Transverse colon (tissue), 4 donors: Measurements from ENCODE around the gene CDO1. TPM values are rescaled to one million over a fixed set of nuclear protein-coding genes. Genes with fewer than 3 reads are reported as not detected.

Experiments used
- DNase-seq: peaks from one replicate; pipeline ENCODE4 v3.0.0-alpha.2; 2019
- H3K27ac ChIP-seq, 4 donors: fragments of 200-600 bp; sonication (generic); 2 replicates each; pipeline ENCODE4 v1.5.1; 2016 to 2018; ENCODE audit warnings: inconsistent platforms in 4 of 4
- H3K27me3 ChIP-seq: fragments of 200-600 bp; sonication (generic); 2 replicates; pipeline ENCODE4 v1.5.1; 2017; ENCODE audit warnings: inconsistent platforms
- H3K36me3 ChIP-seq, 4 donors: fragments of 200-600 bp; sonication (generic); 2 replicates each; pipeline ENCODE4 v1.5.1; 2017 to 2019; ENCODE audit warnings: inconsistent platforms in 4 of 4
- H3K4me1 ChIP-seq, 4 donors: fragments of 200-600 bp; sonication (generic); 2 replicates each; pipeline ENCODE4 v1.5.1; 2017 to 2020; ENCODE audit warnings: inconsistent platforms in 4 of 4
- H3K4me3 ChIP-seq, 4 donors: fragments of 200-600 bp; sonication (generic); 1 replicate in 1 of 4; 2 replicates in 3 of 4; pipeline versions ENCODE4 v1.5.1 to v1.6.1; 2017 to 2019; ENCODE audit warnings: inconsistent platforms in 4 of 4
- H3K9me3 ChIP-seq, 2 donors: fragments of 200-600 bp; sonication (generic); 2 replicates each; pipeline ENCODE4 v1.5.1; 2017 to 2019; ENCODE audit warnings: inconsistent platforms in 2 of 2
- EP300 ChIP-seq: sonication (generic); formaldehyde crosslinking; IDR thresholded peaks from one replicate; pipeline ENCODE4 v1.6.1; 2017; ENCODE audit warnings: antibody characterized with exemption, low read depth
- POLR2A ChIP-seq: fragments of 450-650 bp; IDR thresholded peaks from one replicate; pipeline ENCODE4 v1.6.1; 2016; ENCODE audit warnings: antibody characterized with exemption, mild to moderate bottlenecking, moderate library complexity
- POLR2AphosphoS5 ChIP-seq, 3 donors: sonication (generic); formaldehyde crosslinking; IDR thresholded peaks; one replicate each; pipeline ENCODE4 v1.6.1; 2016; ENCODE audit warnings: antibody characterized with exemption in 3 of 3
- WGBS, 2 donors: methylation state at CpG; one replicate each; pipeline ENCODE4 v1.1.5; 2018; ENCODE audit warnings: low coverage in 1 of 2; 5-methylcytosine and 5-hydroxymethylcytosine counted together
- in situ Hi-C, 4 donors: fragments of 200-750 bp; cut with MboI; loops; one replicate each; pipeline versions ENCODE4 v1.15.0 to v1.15.1; 2017; ENCODE audit warnings: low sequenced_read_pairs in 3 of 4, low pct_ligation_motif_present in 1 of 4, low pct_unique_long_range_greater_than_20kb in 1 of 4
- intact Hi-C: fragments of 100-400 bp; cut with DNase I; formaldehyde crosslinking; loops from one replicate; pipeline ENCODE4 v1.15.1; 2023; ENCODE audit warnings: low total_unique reads
- total RNA-seq, 4 donors: library from RNA; depleted of rRNA; stranded (reverse); fragments of >200 nt; gene quantifications; one replicate each; pipeline ENCODE4 v1.1.0, GENCODE V29; 2016
- TF ChIP-seq, protein P1 (sequence below), 5 experiments: fragments of 200-600 bp in 3 of 5; fragments of 450-650 bp in 2 of 5; sonication (generic) in 3 of 5; IDR thresholded peaks; 1 replicate in 2 of 5; 2 replicates in 3 of 5; pipeline ENCODE4 v1.5.1; 2016 to 2017; ENCODE audit warnings: antibody characterized with exemption in 5 of 5, inconsistent platforms in 3 of 5, mild to moderate bottlenecking in 2 of 5, moderate library complexity in 1 of 5

Gene CDO1
- total RNA-seq, 4 donors from 2014 or later, result 0.40 to 10.4 (median 4.4) TPM; not detected in 1

DNA sequence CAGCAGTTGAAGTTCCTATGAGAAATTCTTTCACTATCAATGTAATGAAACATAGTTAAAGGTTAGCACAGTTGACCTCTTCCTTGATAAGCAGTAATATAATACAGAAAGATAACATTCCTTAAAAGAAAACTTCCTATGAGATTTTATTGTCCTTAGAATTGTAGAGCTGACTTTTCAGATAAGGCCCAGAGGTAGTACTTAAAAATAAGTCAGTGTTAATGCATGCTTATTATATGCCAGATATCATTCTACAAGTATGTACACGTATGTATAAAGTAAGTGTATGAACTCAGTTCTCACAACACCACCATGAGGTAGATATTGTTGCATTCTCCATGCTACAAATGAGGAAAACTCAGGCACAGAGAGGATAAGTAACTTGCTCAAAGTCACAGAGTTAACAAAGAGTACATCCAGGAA, 40.6 kb upstream of the CDO1 start:
- intact Hi-C loops (no loop called here), in situ Hi-C loops (no loop called here)
- Histone ChIP-seq H3K9me3 (no peaks in the 10 kb centered on the region), H3K4me1 (peaks cover 14 to 43% (median 19%) of the 10 kb centered on the region in 4 donors), H3K27me3 (no peaks in the 10 kb centered on the region), H3K27ac (peak overlapping the region in 1 of 4 donors; percentile 27), H3K36me3 (no peaks in the 10 kb centered on the region), H3K4me3 (no peak overlapping the region)
- TF ChIP-seq, protein P1, sequence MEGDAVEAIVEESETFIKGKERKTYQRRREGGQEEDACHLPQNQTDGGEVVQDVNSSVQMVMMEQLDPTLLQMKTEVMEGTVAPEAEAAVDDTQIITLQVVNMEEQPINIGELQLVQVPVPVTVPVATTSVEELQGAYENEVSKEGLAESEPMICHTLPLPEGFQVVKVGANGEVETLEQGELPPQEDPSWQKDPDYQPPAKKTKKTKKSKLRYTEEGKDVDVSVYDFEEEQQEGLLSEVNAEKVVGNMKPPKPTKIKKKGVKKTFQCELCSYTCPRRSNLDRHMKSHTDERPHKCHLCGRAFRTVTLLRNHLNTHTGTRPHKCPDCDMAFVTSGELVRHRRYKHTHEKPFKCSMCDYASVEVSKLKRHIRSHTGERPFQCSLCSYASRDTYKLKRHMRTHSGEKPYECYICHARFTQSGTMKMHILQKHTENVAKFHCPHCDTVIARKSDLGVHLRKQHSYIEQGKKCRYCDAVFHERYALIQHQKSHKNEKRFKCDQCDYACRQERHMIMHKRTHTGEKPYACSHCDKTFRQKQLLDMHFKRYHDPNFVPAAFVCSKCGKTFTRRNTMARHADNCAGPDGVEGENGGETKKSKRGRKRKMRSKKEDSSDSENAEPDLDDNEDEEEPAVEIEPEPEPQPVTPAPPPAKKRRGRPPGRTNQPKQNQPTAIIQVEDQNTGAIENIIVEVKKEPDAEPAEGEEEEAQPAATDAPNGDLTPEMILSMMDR (IDR thresholded peaks at IDR 0.05), result no peak
- TF ChIP-seq EP300 (no peak), POLR2A (no peak), POLR2AphosphoS5 (IDR thresholded peaks at IDR 0.05) (no peak)
- 42 to 54% methylated on average over 1 of the region's 1 CpG for WGBS, 2 donors
- no peak for DNase-seq

DNA sequence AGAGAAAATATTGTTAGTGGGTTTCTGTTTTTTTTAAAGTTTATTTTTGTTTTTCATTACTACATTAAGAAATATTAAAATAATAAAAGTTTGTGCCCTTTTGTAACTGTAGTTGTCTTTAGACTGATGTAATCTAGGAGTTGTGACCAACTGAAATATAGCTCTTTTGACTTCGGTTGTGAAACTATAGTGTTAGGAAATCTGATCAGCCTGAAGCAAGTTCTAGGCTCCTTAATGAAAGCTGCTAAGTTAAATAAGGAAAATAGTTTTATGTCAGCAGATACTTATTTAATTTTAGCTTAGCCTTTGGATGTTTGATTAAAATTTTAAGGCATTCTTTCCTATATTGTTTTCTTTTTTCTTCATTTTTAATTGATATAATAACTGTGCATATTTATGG, 39.5 kb upstream of the CDO1 start:
- intact Hi-C loops (no loop called here), in situ Hi-C loops (no loop called here)
- WGBS, 2 donors, result 80 to 89% methylated on average over 1 of the region's 1 CpG
- no peaks in the 10 kb centered on the region for H3K36me3 ChIP-seq
- H3K9me3 ChIP-seq, result no peaks in the 10 kb centered on the region
- TF ChIP-seq, protein P1 (IDR thresholded peaks at IDR 0.05), result no peak
- TF ChIP-seq POLR2AphosphoS5 (IDR thresholded peaks at IDR 0.05), result no peak
- no peak for TF ChIP-seq EP300
- TF ChIP-seq POLR2A, result no peak
- DNase-seq, result no peak
- no peak overlapping the region for H3K4me3 ChIP-seq
- H3K27me3 ChIP-seq, result no peaks in the 10 kb centered on the region
- no peak overlapping the region for H3K27ac ChIP-seq
- H3K4me1 ChIP-seq, result peaks cover 14 to 54% (median 19%) of the 10 kb centered on the region in 4 donors

DNA sequence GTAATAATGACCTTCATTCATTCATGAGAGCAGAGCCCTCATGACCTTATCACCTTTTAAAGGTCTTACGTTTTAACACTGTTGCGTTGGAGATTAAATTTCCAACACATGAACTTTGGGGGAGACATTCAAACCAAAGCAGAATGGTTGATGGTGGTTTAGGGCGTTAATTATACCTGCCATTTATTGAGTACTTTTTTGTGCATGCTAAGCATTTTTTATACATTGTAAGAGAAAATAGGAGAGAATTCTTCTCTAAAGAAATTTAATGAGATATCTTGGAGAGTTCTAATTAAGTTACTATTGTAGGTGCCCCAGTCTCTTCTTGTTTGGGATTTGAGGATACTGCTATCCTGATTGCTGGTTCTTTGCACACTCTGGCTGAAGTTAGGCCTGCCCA, 37.7 kb upstream of the CDO1 start:
- no peaks in the 10 kb centered on the region for H3K9me3 ChIP-seq
- no peaks in the 10 kb centered on the region for H3K27me3 ChIP-seq
- in situ Hi-C loops, result no loop called here
- H3K4me1 ChIP-seq, result peaks cover 14 to 58% (median 23%) of the 10 kb centered on the region in 4 donors
- DNase-seq, result no peak
- no peaks in the 10 kb centered on the region for H3K36me3 ChIP-seq
- no peak overlapping the region for H3K4me3 ChIP-seq
- no peak for TF ChIP-seq POLR2AphosphoS5 (IDR thresholded peaks at IDR 0.05)
- TF ChIP-seq EP300, result no peak
- TF ChIP-seq, protein P1 (IDR thresholded peaks at IDR 0.05), result no peak
- TF ChIP-seq POLR2A, result no peak
- WGBS, 2 donors, result 92 to 94% methylated on average over 3 of the region's 3 CpGs
- H3K27ac ChIP-seq, result no peak overlapping the region
- intact Hi-C loops, result no loop called here

DNA sequence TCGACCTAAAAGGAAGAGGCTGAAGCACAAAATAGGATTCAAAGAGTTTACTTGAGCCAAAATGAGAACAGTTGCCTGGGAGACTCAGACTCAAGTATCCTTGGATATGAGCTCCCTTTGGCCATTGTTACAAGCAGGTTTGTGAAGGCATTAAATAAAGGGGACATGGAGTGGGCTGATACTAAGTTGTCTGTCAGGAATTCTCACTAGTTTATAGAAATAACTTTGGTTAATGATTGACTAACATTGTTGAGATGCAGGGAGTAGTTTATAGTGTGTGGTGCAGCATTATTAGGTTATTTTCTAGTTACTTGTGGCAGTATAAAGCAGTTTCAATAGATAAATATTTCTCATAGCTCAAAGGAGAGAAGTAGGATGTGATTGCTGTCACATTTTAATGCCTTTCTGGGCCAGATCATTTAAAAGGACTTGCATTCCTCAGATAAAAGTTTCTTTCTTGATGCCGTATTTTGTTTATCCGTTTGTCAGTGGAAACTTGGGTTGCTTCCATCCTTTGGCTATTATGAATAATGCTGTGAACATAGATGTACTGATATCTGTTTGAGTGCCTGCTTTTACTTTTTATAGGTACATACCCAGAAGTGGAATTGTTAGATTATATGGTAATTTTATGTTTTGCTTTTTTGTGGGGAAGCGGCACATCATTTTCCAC, 34.4 kb upstream of the CDO1 start:
- DNase-seq, result no peak
- no peak for TF ChIP-seq POLR2AphosphoS5 (IDR thresholded peaks at IDR 0.05)
- TF ChIP-seq EP300, result no peak
- TF ChIP-seq, protein P1 (IDR thresholded peaks at IDR 0.05), result no peak
- TF ChIP-seq POLR2A, result no peak
- peak overlapping the region; percentile 2 to 23 (median 8) for H3K27ac ChIP-seq

More for the DNA sequence above, 34.4 kb upstream of the CDO1 start:
- WGBS, 2 donors, result 71 to 75% methylated on average over 4 of the region's 4 CpGs
- intact Hi-C loops (no loop called here), in situ Hi-C loops (no loop called here)
- H3K27me3 ChIP-seq, result no peaks in the 10 kb centered on the region
- H3K36me3 ChIP-seq, result no peaks in the 10 kb centered on the region
- no peak overlapping the region for H3K4me3 ChIP-seq
- no peaks in the 10 kb centered on the region for H3K9me3 ChIP-seq
- H3K4me1 ChIP-seq, result peaks cover 0 to 27% (median 6%) of the 10 kb centered on the region in 4 donors
